ENCODE results near the gene TM9SF3.

TM9SF3 gene

DNA sequence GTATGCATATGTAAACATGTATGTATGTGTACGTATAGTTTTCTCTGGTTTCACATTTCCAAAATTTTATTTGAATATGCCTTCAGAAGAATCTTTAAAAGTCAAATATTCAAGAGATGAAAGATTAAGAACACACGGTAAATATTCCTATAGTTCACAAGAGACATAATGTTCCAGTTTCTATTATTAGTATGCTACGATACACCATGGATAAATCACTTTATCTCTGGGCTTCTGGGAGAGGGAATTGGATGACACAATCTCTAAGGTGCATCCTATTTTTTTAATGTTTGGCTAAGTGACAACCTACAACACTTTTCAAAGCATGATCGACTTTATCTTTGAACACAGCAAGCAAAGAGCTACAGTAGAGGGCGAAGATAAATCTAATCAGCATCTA, 13.8 kb downstream of the TM9SF3 start:
- TF ChIP-seq, protein P1, sequence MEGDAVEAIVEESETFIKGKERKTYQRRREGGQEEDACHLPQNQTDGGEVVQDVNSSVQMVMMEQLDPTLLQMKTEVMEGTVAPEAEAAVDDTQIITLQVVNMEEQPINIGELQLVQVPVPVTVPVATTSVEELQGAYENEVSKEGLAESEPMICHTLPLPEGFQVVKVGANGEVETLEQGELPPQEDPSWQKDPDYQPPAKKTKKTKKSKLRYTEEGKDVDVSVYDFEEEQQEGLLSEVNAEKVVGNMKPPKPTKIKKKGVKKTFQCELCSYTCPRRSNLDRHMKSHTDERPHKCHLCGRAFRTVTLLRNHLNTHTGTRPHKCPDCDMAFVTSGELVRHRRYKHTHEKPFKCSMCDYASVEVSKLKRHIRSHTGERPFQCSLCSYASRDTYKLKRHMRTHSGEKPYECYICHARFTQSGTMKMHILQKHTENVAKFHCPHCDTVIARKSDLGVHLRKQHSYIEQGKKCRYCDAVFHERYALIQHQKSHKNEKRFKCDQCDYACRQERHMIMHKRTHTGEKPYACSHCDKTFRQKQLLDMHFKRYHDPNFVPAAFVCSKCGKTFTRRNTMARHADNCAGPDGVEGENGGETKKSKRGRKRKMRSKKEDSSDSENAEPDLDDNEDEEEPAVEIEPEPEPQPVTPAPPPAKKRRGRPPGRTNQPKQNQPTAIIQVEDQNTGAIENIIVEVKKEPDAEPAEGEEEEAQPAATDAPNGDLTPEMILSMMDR (IDR thresholded peaks at IDR 0.05; ENCODE audit: extremely low read depth, insufficient read depth, missing control alignments), result no peak
- DNase-seq (ENCODE audit: low spot score), result no peak
- in situ Hi-C loops (cut with MboI; ENCODE audit: low pct_unique_long_range_greater_than_20kb, low sequenced_read_pairs, unreplicated experiment), result no loop called here

DNA sequence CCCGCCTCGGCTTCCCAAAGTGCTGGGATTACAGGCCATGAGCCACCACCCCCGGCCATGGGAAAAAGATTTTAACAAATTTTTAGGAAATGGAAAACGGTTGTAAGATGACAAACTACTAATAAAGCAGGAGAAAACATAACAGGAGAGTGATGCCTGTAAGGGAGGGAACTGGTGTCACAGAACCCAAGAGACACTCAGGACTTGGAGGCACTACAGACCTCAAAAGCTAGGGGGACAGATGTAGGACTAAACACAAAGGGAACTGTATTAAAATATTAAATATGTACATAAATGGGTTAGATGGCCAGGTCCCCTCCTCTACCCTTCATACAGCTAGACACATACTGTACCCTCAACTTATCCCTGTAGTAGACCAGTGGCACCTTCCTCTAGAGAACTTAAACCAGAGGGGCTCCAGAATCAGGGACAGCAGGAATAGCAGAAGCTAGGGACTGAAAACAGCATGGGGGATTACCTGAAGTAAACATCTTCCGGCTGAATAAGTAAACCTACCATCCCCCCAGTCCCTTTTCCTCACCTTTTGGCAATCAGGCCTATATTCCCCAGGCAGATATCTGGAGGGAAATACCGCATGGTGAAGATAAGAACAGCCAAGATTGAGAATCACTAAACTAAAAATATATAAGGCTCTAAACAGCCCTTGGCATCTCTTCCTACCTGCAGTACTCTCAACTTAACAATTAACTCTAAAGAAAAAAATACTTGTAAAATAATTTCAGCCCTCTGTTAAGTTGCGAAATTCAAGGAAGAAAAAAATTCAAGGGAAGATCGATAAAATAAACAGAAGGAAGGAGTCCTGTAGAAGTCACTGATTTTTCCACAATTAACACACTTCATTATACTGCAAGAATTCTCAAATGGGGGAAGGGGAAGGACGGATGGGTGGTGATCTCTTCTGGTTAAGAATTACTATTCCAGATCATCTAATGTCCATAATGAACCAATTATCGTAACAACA, 15.5 kb downstream of the TM9SF3 start:
- no peak for DNase-seq (ENCODE audit: low spot score)
- in situ Hi-C loops (cut with MboI; ENCODE audit: low pct_unique_long_range_greater_than_20kb, low sequenced_read_pairs, unreplicated experiment), result no loop called here
- TF ChIP-seq, protein P1 (IDR thresholded peaks at IDR 0.05; ENCODE audit: extremely low read depth, insufficient read depth, missing control alignments), result no peak

DNA sequence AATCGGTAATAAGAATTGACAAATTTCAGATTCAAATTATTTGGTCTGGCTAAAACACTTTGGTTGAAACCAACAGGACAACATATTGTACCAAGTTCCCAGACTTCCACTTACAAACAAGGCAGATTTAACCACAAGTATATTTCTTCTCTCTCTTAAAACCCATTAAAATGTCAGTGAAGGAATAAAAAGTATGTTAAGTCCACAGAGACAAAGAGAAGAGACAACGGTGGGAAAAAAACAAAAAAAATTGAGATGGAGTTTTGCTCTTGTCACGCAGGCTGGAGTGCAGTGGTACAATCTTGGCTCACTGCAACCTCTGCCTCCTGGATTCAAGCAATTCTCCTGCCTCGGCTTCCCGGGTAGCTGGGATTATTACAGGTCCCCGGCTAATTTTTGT, 16.3 kb downstream of the TM9SF3 start:
- TF ChIP-seq, protein P1 (IDR thresholded peaks at IDR 0.05; ENCODE audit: extremely low read depth, insufficient read depth, missing control alignments), result no peak
- no peak for DNase-seq (ENCODE audit: low spot score)
- in situ Hi-C loops (cut with MboI; ENCODE audit: low pct_unique_long_range_greater_than_20kb, low sequenced_read_pairs, unreplicated experiment), result no loop called here

DNA sequence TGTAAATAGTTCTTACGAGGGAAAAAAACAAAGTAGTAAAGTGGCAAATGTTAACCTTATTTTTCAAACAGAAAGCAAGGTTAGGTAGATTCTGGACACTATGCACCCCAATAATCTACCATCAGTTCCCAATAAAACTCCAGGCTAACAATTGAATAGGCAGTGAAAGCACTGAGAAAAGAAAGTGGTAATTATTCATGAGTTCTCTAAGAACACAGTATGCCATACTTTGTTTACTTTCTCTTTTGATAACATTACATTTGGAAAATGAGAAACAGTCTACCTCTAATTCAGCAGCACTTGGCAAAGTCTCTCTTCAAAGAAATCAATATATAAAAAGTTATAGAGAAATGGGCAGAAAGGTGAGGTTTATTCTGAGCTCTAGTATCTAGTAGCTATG, 18.4 kb downstream of the TM9SF3 start:
- TF ChIP-seq, protein P1 (IDR thresholded peaks at IDR 0.05; ENCODE audit: extremely low read depth, insufficient read depth, missing control alignments), result no peak
- in situ Hi-C loops (cut with MboI; ENCODE audit: low pct_unique_long_range_greater_than_20kb, low sequenced_read_pairs, unreplicated experiment), result no loop called here
- DNase-seq (ENCODE audit: low spot score), result no peak

DNA sequence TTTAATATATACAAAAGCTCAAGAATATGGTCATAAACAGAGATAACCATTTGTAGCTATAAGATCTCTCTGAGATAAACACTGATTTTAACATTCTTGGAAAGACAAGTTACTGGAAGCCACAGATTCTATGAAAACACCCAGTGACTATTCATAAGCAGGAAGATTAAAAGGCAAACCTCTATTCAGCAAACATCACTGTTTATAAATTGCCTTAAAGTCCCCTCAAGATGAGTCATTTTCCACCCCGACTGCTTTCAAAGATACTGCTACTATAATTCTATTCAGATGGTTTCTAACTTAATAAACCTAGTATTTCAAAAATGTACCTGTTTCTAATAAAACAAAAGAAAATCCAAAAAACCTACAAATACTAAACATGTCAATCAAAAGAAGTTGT, 21.0 kb downstream of the TM9SF3 start:
- no peak for DNase-seq (ENCODE audit: low spot score)
- TF ChIP-seq, protein P1 (IDR thresholded peaks at IDR 0.05; ENCODE audit: extremely low read depth, insufficient read depth, missing control alignments), result no peak
- in situ Hi-C loops (cut with MboI; ENCODE audit: low pct_unique_long_range_greater_than_20kb, low sequenced_read_pairs, unreplicated experiment), result no loop called here

DNA sequence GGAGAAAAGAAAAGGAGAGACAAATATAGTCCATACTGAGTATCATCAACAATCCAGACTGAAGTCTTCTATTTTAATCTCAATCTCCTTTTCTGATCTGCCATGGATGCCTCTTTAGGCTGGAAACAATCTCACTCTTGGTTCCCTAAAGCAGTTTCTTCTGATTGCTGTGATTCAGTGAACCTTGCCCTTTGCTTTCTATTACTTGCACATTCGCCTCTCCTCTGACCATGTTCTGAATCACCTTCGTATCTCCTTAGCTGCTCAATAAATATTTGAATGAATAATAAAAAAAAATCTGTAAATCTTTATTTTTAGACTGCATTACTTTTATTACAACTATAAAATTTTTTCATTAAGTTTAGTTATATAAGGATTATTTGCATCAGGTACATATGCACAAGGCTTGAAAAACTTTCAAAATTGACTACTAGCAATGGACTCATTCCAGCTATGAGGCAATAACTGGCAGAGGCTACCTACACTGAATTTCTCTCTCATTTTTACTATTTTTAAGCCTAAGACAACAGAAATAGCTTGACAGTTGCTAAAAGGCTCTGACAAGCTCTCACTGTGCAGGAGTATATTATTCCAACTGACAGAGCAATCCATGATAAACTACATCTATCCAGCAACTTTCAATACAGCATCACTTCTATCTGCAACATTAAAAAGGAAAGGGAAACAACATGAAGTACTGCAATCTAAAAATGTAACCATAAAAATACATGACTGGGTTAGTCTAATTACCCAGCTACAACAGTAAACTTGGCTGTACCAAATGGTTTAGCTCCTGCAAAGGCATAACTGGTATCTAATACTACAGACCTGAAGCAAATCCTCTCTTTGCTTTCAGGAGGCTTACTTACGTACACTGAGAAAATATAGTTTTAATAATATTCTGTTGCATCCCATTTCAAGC, 25.6 kb downstream of the TM9SF3 start:
- TF ChIP-seq, protein P1 (IDR thresholded peaks at IDR 0.05; ENCODE audit: extremely low read depth, insufficient read depth, missing control alignments), result no peak
- in situ Hi-C loops (cut with MboI; ENCODE audit: low pct_unique_long_range_greater_than_20kb, low sequenced_read_pairs, unreplicated experiment), result no loop called here
- no peak for DNase-seq (ENCODE audit: low spot score)
